Measurements from ENCODE around the gene ACSL3.

The ACSL3 gene

DNA sequence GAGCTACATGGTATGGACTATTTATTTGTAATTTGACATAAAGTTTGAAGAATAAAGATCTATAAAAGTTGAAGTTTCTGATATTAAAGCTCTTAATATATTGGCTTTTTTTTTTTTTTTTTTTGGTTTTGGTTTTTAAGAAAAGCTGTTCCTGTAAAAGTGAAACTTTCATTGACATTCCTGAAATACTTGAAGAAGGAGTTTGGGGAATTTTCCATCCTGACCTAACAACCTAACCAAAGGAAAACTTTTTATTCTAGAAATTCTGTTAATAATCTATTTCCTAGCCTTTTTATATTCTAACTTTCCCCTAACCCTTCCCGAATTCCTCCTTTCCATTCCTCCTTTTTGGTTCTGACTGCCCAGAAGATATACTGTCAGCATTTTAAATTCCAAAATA is 83.7 kb downstream of the ACSL3 start:
- no peak for DNase-seq

DNA sequence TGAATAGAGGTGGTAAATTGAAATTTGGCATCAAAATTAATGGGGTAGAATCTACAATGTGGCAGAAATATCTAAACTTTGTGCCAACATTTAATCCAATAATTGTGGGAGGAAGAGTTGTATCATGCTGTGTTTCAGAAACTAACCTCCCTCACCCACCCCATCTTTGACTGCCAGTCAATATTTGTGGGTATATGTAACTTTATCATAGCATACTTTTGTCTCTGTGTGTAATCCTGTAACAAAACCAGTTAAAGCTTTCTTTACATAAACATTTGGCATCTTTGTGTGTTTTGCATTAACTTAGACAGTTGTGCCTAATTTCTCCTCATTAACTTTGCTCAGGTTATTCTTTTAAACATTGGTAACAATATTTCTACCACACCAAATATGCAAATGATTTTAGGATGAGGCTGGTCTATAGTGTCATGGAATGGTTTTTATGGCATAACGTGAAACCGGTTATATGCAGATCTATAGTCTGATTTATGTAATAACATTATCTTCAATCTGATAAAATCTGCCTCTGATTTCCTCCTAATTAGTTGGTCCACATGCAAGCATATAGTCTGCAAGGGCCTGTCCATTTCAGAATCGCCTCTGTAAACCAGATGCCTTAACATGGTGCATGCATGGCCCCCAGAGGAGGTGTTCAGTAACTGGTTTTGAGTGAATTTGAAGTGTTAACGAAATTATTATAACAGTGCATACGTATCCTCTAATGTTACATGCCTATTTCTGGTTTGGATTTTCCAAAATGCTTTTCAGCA is 84.3 kb downstream of the ACSL3 start:
- DNase-seq, result no peak

DNA sequence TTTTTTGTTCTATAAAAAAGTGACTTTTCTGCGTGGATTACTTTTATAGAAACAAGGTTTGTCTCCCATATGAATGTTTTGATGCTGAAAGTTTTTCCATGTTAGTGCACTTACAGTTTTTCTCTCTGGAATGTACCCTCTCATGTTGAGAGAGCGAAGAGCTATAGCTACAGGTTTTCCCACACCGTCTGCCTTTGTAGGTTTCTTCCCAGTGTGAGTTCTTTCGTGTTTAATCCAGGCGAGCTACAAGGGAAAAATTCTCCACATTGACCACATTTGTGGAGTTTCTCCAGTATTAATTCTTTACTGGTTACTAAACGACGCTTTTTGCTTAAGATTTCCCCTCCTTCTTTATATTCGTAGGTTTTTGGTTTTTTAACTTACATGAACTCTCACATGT is 85.1 kb downstream of the ACSL3 start:
- no peak for DNase-seq

DNA sequence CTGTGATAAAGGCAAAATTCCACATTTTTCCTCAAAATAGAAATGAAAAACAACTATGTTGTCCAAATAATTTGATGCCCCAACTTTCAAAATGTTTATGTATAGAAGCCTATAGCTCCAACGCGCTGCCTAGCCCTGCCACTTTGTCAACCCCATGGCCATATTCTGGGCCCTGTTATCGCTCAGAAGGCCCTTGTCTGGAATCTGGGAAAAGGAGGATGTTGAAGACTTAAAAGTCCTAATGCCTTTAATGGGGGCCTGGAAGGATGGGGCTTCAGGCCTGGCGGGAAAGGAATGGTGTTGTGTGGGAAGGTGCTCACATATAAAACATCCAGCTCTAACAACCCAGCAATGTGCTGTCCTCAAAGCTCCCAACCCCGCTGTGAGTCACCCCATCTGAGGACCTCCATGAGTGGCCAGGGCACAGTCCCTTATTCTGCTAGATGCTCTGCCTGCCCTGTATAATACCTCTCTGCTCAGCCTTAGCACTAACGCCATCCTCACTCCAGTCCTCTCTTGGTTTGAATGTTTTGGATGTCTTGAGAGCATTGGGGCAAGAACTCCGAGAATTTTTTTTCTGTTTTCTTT is 86.0 kb downstream of the ACSL3 start:
- DNase-seq, result no peak

GRCh38 chr2:222949073-222949472 is 88.2 kb downstream of the ACSL3 start:
- DNase-seq, result no peak

- no peak for DNase-seq
These were observed 89.0 kb downstream of the ACSL3 start for GRCh38 chr2:222949690-222950323.

GRCh38 chr2:222950638-222951285 is 89.9 kb downstream of the ACSL3 start:
- no peak for DNase-seq

DNA sequence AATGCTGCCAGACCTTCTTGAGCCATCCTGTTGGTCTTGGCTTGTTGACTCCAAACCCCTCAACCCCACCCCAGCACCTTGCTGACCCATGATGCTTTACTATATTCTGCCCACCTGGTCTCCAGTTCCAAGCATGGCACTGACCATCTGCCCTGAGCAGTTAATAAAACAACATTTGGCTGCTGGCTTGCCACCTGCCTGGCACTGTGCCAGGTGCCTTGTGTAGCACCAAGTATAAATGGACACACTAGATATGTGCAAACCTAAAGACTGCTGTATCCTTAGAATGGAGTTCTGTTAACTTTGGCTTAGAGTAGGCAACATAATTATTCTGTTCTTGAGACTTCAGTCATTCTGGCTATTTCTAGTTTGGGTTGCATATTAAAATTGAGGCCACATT is 91.4 kb downstream of the ACSL3 start:
- no peak for DNase-seq

GRCh38 chr2:222955008-222955407 is 94.2 kb downstream of the ACSL3 start:
- DNase-seq, result no peak

DNA sequence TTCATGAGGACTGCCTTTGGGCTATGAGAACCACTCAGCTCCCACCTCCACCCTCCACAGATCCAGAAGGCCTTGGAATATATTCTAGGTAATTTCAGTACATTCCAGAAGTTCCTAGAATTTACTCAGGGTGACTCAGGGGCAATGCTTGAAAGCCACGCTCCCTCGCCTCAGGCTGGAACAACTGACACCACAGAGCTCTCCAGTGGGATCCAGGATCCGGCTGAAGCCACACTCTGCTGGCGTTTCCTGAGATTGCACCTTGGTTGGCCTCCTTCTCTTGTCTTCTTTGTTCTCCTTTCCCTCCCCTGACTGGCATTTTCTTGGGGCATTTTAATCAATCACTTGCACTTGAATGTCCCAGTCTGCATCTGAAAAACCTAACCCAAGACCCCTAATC is 98.5 kb downstream of the ACSL3 start:
- DNase-seq, result no peak

DNA sequence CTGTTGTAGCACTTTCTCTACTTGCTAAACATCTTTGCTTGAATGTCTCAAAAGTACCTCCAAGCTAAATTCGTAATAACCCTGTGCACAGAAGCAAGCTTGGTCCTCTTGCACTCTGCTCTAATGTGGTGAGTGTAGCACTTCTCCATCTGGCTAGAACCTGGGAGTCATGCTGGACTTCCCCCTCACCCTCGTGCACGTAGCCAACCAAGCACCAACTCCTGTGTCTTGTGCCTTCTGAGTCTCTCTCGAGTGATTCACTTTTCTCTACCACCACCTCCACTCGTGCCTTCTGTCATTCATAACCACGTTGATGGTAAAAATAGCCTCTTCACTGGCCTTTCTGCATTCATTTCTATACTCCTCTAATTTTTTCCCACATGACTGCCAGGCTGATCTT is 99.3 kb downstream of the ACSL3 start:
- no peak for DNase-seq

GRCh38 chr2:222963641-222964040 is 102.8 kb downstream of the ACSL3 start:
- DNase-seq, result no peak

GRCh38 chr2:222964376-222965031 is 103.7 kb downstream of the ACSL3 start:
- DNase-seq, result no peak

DNA sequence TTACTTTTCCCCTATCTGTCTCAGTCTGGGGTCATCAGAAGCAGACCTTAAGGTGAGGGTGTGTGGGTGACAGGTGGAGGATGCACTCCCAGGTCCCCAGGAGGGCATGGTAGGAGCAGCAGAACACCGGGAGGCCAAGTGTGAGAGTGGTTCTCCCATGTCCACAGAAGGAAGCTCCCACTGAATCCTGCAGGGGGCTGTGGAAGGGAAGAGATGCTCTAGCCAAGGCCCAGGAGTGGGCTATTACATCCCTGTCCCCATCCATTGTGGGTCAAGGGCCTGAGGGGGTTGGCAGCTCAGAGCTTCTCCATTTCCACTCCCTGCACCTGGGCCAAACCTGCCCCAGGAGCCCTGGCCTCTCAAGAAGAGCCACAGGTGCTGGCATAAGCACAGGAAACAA is 104.7 kb downstream of the ACSL3 start:
- no peak for DNase-seq

- DNase-seq, result no peak
These were observed 107.8 kb downstream of the ACSL3 start for GRCh38 chr2:222968550-222969155.

- DNase-seq, result no peak
These were observed 108.7 kb downstream of the ACSL3 start for GRCh38 chr2:222969491-222969890.

DNA sequence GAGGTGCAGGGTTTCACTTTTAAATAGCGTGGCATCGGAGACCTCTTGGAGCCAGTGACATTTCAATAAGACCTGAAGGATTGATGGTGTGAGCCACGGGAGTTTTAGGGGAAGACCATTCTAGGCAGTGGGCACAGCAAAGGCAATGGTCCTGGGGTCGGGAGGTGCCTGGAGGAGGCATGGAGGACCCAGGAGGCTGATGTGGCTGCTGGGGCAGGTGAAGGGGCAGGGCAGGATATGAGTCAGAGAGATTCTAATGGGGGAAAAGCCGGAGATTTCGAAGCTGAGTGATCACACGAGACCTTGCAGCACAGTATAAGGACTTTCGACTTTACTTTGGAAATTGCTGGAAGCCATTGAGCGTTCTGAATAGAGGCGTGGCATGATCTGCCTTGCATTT is 111.6 kb downstream of the ACSL3 start:
- no peak for DNase-seq

DNA sequence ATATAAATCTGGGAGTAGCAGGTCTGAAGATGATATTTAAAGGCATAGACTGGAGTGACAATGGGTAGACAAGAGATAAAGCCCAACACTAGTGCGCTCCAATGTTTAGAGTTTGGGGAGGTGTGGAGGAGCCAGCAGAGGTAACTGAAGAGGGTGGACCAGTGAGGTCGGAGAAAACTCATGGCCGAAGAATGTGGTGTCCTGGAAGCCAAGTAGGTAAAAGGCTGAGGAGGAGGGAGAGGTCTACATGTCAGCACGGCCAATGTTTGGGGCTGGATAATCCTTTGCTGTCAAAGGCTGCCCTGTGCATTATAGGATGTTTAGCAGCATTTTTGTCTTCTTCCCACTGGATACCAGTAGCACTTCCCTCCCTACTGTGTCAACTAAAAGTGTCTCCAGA is 112.4 kb downstream of the ACSL3 start:
- DNase-seq, result no peak

GRCh38 chr2:222973733-222974132 is 112.9 kb downstream of the ACSL3 start:
- DNase-seq, result no peak

- no peak for DNase-seq
These were observed 115.8 kb downstream of the ACSL3 start for GRCh38 chr2:222976521-222977061.

GRCh38 chr2:222977121-222977520 is 116.3 kb downstream of the ACSL3 start:
- DNase-seq, result no peak

DNA sequence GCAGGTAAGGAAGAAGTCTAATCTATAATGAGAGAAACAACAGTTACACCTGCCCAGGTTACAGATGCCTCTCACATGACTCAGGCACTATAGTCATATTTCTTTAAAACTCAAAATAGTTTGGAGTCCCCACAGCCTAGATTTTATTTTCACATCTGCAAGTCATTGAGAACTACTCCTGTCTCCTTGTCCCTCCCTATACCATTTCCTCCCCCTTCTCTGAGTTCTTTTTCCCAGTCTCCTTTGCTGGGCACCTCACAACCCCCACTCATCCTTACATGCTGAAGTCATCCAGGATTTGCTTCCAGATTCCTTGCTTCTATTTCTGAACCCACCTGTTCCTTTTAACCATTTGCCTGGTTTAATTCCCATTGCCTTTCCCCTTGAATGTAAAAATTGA is 118.0 kb downstream of the ACSL3 start:
- no peak for DNase-seq

- DNase-seq, result no peak
These were observed 118.6 kb downstream of the ACSL3 start for GRCh38 chr2:222979484-222979883.
